HCT116 (cell line): Measurements from ENCODE around the gene CELF4. TPM values are rescaled to one million over a fixed set of nuclear protein-coding genes. Genes with fewer than 3 reads are reported as not detected.

Experiments used
- ATAC-seq: fragments of 200-7000 bp; cut with Tn5 transposase; 2 replicates; pipeline ENCODE4 v1.9.1; 2020; ENCODE audit warnings: mild to moderate bottlenecking, moderate library complexity
- BruUV-seq: library from RNA; stranded (reverse); fragments of 400-500 nt; replicated peaks from 2 replicates; lab custom pipeline; 2021; lab: Mats Ljungman, UMichigan
- CTCF ChIA-PET: fragments of 300-600 bp; sonication (Branson Sonifier 250); formaldehyde crosslinking; loops from one replicate; lab custom pipeline; 2021; ENCODE audit warnings: antibody characterized with exemption; lab: Charles Lee
- POLR2A ChIA-PET: fragments of 300-600, 350-600 bp; sonication (Branson Sonifier 250); formaldehyde crosslinking; loops from one replicate; lab custom pipeline; 2021; ENCODE audit warnings: antibody characterized with exemption; lab: Charles Lee
- RAD21 ChIA-PET, 2 experiments: fragments of 300-600 bp; sonication (Branson Sonifier 250); formaldehyde crosslinking; loops; one replicate each; lab custom pipeline; 2023; ENCODE audit warnings: low total read pairs in 2 of 2; ENCODE audit not compliant: uncharacterized antibody in 2 of 2, unreplicated experiment in 2 of 2, low non-redundant PET in 1 of 2; lab: Charles Lee
- DNase-seq: peaks from one replicate; pipeline ENCODE4 v3.0.0-alpha.2; 2010; ENCODE audit warnings: low read depth, low spot score
- H2AFZ ChIP-seq: fragments of 200-600 bp; shearing (Covaris generic), sonication (generic); 2 replicates; pipeline ENCODE4 v1.6.1; 2017; ENCODE audit warnings: low read depth, mixed run types, mixed read lengths, antibody characterized with exemption, low read length; ENCODE audit not compliant: poor library complexity, severe bottlenecking
- H3K27ac ChIP-seq: 2 replicates; pipeline ENCODE4 v1.5.1; 2012; ENCODE audit warnings: low read depth, low read length
- H3K27me3 ChIP-seq: fragments of 200-600 bp; sonication (generic); 2 replicates; pipeline ENCODE4 v1.6.1; 2016; ENCODE audit warnings: mixed run types, low read length, mixed read lengths; ENCODE audit not compliant: insufficient read depth
- H3K36me3 ChIP-seq, 2 experiments: fragments of 200-500 bp in 1 of 2; fragments of 200-600 bp in 1 of 2; sonication (Bioruptor generic) in 1 of 2; sonication (generic) in 1 of 2; 2 replicates each; pipeline versions ENCODE4 v1.5.1 to v1.6.1; 2014 to 2016; ENCODE audit warnings: low read length in 2 of 2, inconsistent platforms in 1 of 2, mixed read lengths in 1 of 2, mixed run types in 1 of 2; ENCODE audit not compliant: insufficient read depth in 2 of 2, control insufficient read depth in 1 of 2
- H3K4me1 ChIP-seq, 2 experiments: fragments of 200-600 bp in 1 of 2; sonication (generic) in 1 of 2; 2 replicates each; pipeline versions ENCODE4 v1.5.1 to v1.6.1; 2012 to 2017; ENCODE audit warnings: low read length in 2 of 2, inconsistent platforms in 1 of 2, mild to moderate bottlenecking in 1 of 2, mixed read lengths in 1 of 2, mixed run types in 1 of 2, moderate library complexity in 1 of 2; ENCODE audit not compliant: insufficient read depth in 2 of 2, control insufficient read depth in 1 of 2
- H3K4me2 ChIP-seq: fragments of 200-600 bp; sonication (generic); 2 replicates; pipeline ENCODE4 v1.6.1; 2017; ENCODE audit warnings: mixed run types, low read length, mixed read lengths
- H3K4me3 ChIP-seq, 2 experiments: fragments of 200-600 bp in 1 of 2; sonication (generic) in 1 of 2; replicated peaks in 1 of 2; 2 replicates each; pipeline ENCODE4 v1.5.1; 2011 to 2016; ENCODE audit warnings: low read length in 2 of 2, control low read depth in 1 of 2, low read depth in 1 of 2, mild to moderate bottlenecking in 1 of 2, mixed read lengths in 1 of 2, mixed run types in 1 of 2
- H3K79me2 ChIP-seq: fragments of 200-600 bp; sonication (generic); 2 replicates; pipeline ENCODE4 v1.6.1; 2017; ENCODE audit warnings: mild to moderate bottlenecking, mixed run types, low read length, moderate library complexity, mixed read lengths; ENCODE audit not compliant: insufficient read depth
- H3K9ac ChIP-seq: fragments of 200-600 bp; sonication (generic); 2 replicates; pipeline ENCODE4 v1.6.1; 2016; ENCODE audit warnings: low read length, mixed read lengths
- H3K9me2 ChIP-seq: fragments of 200-600 bp; sonication (generic), shearing (Covaris generic); 2 replicates; pipeline ENCODE4 v1.6.1; 2017; ENCODE audit warnings: mixed run types, mild to moderate bottlenecking, moderate library complexity; ENCODE audit not compliant: insufficient read depth
- H3K9me3 ChIP-seq, 2 experiments: fragments of 200-500 bp in 1 of 2; fragments of 200-600 bp in 1 of 2; sonication (Bioruptor generic) in 1 of 2; sonication (generic) in 1 of 2; 2 replicates each; pipeline ENCODE4 v1.6.1; 2014 to 2017; ENCODE audit warnings: low read length in 2 of 2, mixed read lengths in 2 of 2, inconsistent platforms in 1 of 2, low read depth in 1 of 2, mild to moderate bottlenecking in 1 of 2, mixed run types in 1 of 2, moderate library complexity in 1 of 2; ENCODE audit not compliant: control insufficient read depth in 1 of 2, insufficient read depth in 1 of 2
- H4K20me1 ChIP-seq: fragments of 200-600 bp; sonication (generic), shearing (Covaris generic); 2 replicates; pipeline ENCODE4 v1.6.1; 2017; ENCODE audit warnings: mixed run types, mild to moderate bottlenecking, moderate library complexity; ENCODE audit not compliant: insufficient read depth
- RAD21 ChIP-seq: IDR thresholded peaks from 2 replicates; pipeline ENCODE4 v1.6.1; 2012; ENCODE audit warnings: low read depth, mild to moderate bottlenecking
- SIN3A ChIP-seq: IDR thresholded peaks from 2 replicates; pipeline ENCODE4 v1.6.1; 2012; ENCODE audit warnings: low read depth
- intact Hi-C: fragments of 100-400 bp; cut with micrococcal nuclease; formaldehyde crosslinking; loops from 2 replicates; pipeline ENCODE4 v1.10.0; 2022
- total RNA-seq: library from RNA; stranded (reverse); gene quantifications from one replicate; pipeline ENCODE4 v1.2.1, GENCODE V29; 2021; ENCODE audit not compliant: unreplicated experiment
- TF ChIP-seq, protein P1 (sequence below): IDR thresholded peaks from 2 replicates; pipeline ENCODE4 v1.6.1; 2011; ENCODE audit warnings: mild to moderate bottlenecking, low read length, moderate library complexity; ENCODE audit not compliant: insufficient replicate concordance; ENCODE audit errors: extremely low read depth
- TF ChIP-seq, protein P2 (sequence below), 3 experiments: fragments of 200-600 bp in 1 of 3; sonication (generic) in 1 of 3; IDR thresholded peaks in 2 of 3; conservative IDR thresholded peaks in 1 of 3; 2 replicates each; pipeline ENCODE4 v1.5.1; 2012 to 2017; ENCODE audit warnings: low read depth in 2 of 3, low read length in 2 of 3, antibody characterized with exemption in 1 of 3, borderline replicate concordance in 1 of 3, control low read depth in 1 of 3, mild to moderate bottlenecking in 1 of 3, mixed read lengths in 1 of 3, mixed run types in 1 of 3, moderate library complexity in 1 of 3; ENCODE audit not compliant: insufficient read depth in 1 of 3
- TF ChIP-seq, protein P3 (sequence below): IDR thresholded peaks from 2 replicates; pipeline ENCODE4 v1.6.1; 2012

CELF4 gene
- total RNA-seq, 1 experiment from 2014 or later, result not detected

DNA sequence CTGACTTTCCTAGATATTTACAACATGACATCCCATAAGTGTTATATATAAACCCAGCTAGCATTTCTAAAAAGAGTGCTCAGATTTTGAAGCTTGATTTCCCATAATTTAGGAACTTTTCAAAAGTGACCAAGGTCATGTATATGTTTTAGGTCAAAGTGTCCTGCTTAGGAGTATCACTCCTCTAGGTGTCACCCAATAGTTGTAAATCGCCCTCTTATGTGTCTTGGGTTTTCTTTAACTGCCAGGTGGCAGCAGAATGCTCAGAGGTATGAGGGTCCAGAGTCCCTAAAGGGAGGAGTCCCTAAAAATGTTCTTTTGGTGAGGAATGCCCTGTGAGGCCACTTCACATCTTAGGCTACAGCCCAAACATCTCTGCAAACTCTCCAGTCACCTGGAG, 358.3 kb downstream of the CELF4 start:
- RAD21 ChIA-PET, result no interaction called here
- no peak overlapping the region for H3K4me2 ChIP-seq
- ATAC-seq, result no peak
- CTCF ChIA-PET, result no interaction called here
- no peaks in the 10 kb centered on the region for H3K9me2 ChIP-seq
- intact Hi-C loops, result no loop called here
- H2AFZ ChIP-seq, result no peak overlapping the region
- no peaks in the 10 kb centered on the region for H4K20me1 ChIP-seq
- no peaks in the 10 kb centered on the region for H3K9me3 ChIP-seq
- H3K79me2 ChIP-seq, result no peaks in the 10 kb centered on the region
- no TSS peak for BruUV-seq
- H3K4me1 ChIP-seq, result no peaks in the 10 kb centered on the region
- H3K9ac ChIP-seq, result no peak overlapping the region
- H3K4me3 ChIP-seq, result no peak overlapping the region
- POLR2A ChIA-PET, result no interaction called here
- no peaks in the 10 kb centered on the region for H3K27me3 ChIP-seq
- TF ChIP-seq, protein P1, sequence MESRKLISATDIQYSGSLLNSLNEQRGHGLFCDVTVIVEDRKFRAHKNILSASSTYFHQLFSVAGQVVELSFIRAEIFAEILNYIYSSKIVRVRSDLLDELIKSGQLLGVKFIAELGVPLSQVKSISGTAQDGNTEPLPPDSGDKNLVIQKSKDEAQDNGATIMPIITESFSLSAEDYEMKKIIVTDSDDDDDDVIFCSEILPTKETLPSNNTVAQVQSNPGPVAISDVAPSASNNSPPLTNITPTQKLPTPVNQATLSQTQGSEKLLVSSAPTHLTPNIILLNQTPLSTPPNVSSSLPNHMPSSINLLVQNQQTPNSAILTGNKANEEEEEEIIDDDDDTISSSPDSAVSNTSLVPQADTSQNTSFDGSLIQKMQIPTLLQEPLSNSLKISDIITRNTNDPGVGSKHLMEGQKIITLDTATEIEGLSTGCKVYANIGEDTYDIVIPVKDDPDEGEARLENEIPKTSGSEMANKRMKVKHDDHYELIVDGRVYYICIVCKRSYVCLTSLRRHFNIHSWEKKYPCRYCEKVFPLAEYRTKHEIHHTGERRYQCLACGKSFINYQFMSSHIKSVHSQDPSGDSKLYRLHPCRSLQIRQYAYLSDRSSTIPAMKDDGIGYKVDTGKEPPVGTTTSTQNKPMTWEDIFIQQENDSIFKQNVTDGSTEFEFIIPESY, result no peak
- TF ChIP-seq RAD21 (peak; percentile 26; the same call in 1 of the 2 replicates), SIN3A (no peak)
- TF ChIP-seq, protein P2, sequence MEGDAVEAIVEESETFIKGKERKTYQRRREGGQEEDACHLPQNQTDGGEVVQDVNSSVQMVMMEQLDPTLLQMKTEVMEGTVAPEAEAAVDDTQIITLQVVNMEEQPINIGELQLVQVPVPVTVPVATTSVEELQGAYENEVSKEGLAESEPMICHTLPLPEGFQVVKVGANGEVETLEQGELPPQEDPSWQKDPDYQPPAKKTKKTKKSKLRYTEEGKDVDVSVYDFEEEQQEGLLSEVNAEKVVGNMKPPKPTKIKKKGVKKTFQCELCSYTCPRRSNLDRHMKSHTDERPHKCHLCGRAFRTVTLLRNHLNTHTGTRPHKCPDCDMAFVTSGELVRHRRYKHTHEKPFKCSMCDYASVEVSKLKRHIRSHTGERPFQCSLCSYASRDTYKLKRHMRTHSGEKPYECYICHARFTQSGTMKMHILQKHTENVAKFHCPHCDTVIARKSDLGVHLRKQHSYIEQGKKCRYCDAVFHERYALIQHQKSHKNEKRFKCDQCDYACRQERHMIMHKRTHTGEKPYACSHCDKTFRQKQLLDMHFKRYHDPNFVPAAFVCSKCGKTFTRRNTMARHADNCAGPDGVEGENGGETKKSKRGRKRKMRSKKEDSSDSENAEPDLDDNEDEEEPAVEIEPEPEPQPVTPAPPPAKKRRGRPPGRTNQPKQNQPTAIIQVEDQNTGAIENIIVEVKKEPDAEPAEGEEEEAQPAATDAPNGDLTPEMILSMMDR (IDR thresholded peaks at IDR 0.05 in 2 of 3, conservative IDR thresholded peaks at IDR 0.05 in 1 of 3; ENCODE audit: borderline replicate concordance in 1 of 3, insufficient read depth in 1 of 3, low read depth in 2 of 3, low read length in 2 of 3), result peak in 1 of 3 experiments; percentile 11; a peak in 1 of 6 replicates
- TF ChIP-seq, protein P3, sequence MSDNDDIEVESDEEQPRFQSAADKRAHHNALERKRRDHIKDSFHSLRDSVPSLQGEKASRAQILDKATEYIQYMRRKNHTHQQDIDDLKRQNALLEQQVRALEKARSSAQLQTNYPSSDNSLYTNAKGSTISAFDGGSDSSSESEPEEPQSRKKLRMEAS, result no peak
- no peak for DNase-seq
- H3K27ac ChIP-seq, result no peak overlapping the region
- no peaks in the 10 kb centered on the region for H3K36me3 ChIP-seq
